Measurements from ENCODE around the gene NAP1L1.

The NAP1L1 gene

GRCh38 chr12:76084863-76085519 is 506 bp upstream of the NAP1L1 start:
- Histone ChIP-seq H3K4me2 (peak overlapping the region; percentile 78), H3K27me3 (no peaks in the 10 kb centered on the region), H3K4me1 (peaks cover 55% of the 10 kb centered on the region), H3K36me3 (peaks cover 16% of the 10 kb centered on the region), H3K27ac (peak overlapping the region; percentile 98), H3K9ac (peak overlapping the region; percentile 98), H3K9me3 (peaks cover under 1% of the 10 kb centered on the region; the same call in 1 of the 2 replicates), H4K20me1 (peaks cover 44% of the 10 kb centered on the region), H3K4me3 (peak overlapping the region; percentile 96)
- TF ChIP-seq Cebpa-rat (IDR thresholded peaks at IDR 0.05), result no peak

GRCh38 chr12:76083246-76083903 is 1.1 kb downstream of the NAP1L1 start:
- peaks cover 60% of the 10 kb centered on the region for H4K20me1 ChIP-seq
- peak overlapping the region; percentile 98 for H3K9ac ChIP-seq
- H3K4me3 ChIP-seq, result peak overlapping the region; percentile 96
- TF ChIP-seq Cebpa-rat (IDR thresholded peaks at IDR 0.05), result no peak
- peak overlapping the region; percentile 95 for H3K4me2 ChIP-seq
- peaks cover 60% of the 10 kb centered on the region for H3K4me1 ChIP-seq
- peak overlapping the region; percentile 98 for H3K27ac ChIP-seq
- H3K9me3 ChIP-seq, result peaks cover 13% of the 10 kb centered on the region
- H3K27me3 ChIP-seq, result no peaks in the 10 kb centered on the region
- H3K36me3 ChIP-seq, result peaks cover 31% of the 10 kb centered on the region

GRCh38 chr12:76081909-76082308 is 2.6 kb downstream of the NAP1L1 start:
- H3K4me2 ChIP-seq, result peak overlapping the region; percentile 95
- peak overlapping the region; percentile 96 for H3K4me3 ChIP-seq
- peaks cover 54% of the 10 kb centered on the region for H3K4me1 ChIP-seq
- H4K20me1 ChIP-seq, result peaks cover 75% of the 10 kb centered on the region
- H3K27ac ChIP-seq, result no peak overlapping the region
- H3K27me3 ChIP-seq, result no peaks in the 10 kb centered on the region
- peak overlapping the region; percentile 98; the same call in 1 of the 2 replicates for H3K9ac ChIP-seq
- H3K9me3 ChIP-seq, result peaks cover 13% of the 10 kb centered on the region
- peaks cover 39% of the 10 kb centered on the region for H3K36me3 ChIP-seq
- no peak for TF ChIP-seq Cebpa-rat (IDR thresholded peaks at IDR 0.05)

- no peak overlapping the region for H3K4me3 ChIP-seq
- H3K27me3 ChIP-seq, result no peaks in the 10 kb centered on the region
- peaks cover 85% of the 10 kb centered on the region for H4K20me1 ChIP-seq
- TF ChIP-seq Cebpa-rat (IDR thresholded peaks at IDR 0.05), result no peak
- no peak overlapping the region for H3K9ac ChIP-seq
- H3K36me3 ChIP-seq, result peaks cover 46% of the 10 kb centered on the region
- H3K4me1 ChIP-seq, result peaks cover 46% of the 10 kb centered on the region
- H3K4me2 ChIP-seq, result peak overlapping the region; percentile 95
- no peak overlapping the region for H3K27ac ChIP-seq
- peaks cover 13% of the 10 kb centered on the region for H3K9me3 ChIP-seq
These were observed 3.6 kb downstream of the NAP1L1 start for GRCh38 chr12:76080729-76081415.

- no peaks in the 10 kb centered on the region for H3K27me3 ChIP-seq
- no peak overlapping the region for H3K4me3 ChIP-seq
- H4K20me1 ChIP-seq, result peaks cover 92% of the 10 kb centered on the region
- peaks cover 13% of the 10 kb centered on the region for H3K9me3 ChIP-seq
- no peak overlapping the region for H3K27ac ChIP-seq
- TF ChIP-seq Cebpa-rat (IDR thresholded peaks at IDR 0.05), result no peak
- H3K36me3 ChIP-seq, result peaks cover 50% of the 10 kb centered on the region
- H3K4me1 ChIP-seq, result peaks cover 47% of the 10 kb centered on the region
- no peak overlapping the region for H3K9ac ChIP-seq
- H3K4me2 ChIP-seq, result peak overlapping the region; percentile 95
These were observed 4.3 kb downstream of the NAP1L1 start for GRCh38 chr12:76080017-76080728.

- H3K27ac ChIP-seq, result no peak overlapping the region
- peaks cover 56% of the 10 kb centered on the region for H3K4me1 ChIP-seq
- H3K4me2 ChIP-seq, result peak overlapping the region; percentile 12; the same call in 1 of the 2 replicates
- H3K9me3 ChIP-seq, result peaks cover 13% of the 10 kb centered on the region
- H3K36me3 ChIP-seq, result peaks cover 59% of the 10 kb centered on the region
- no peak overlapping the region for H3K4me3 ChIP-seq
- H4K20me1 ChIP-seq, result peaks cover 100% of the 10 kb centered on the region
- no peak for TF ChIP-seq Cebpa-rat (IDR thresholded peaks at IDR 0.05)
- H3K9ac ChIP-seq, result no peak overlapping the region
- H3K27me3 ChIP-seq, result no peaks in the 10 kb centered on the region
These were observed 5.7 kb downstream of the NAP1L1 start for GRCh38 chr12:76078748-76079147.

GRCh38 chr12:76075448-76075847 is 9.0 kb downstream of the NAP1L1 start:
- no peak for TF ChIP-seq Cebpa-rat (IDR thresholded peaks at IDR 0.05)
- H4K20me1 ChIP-seq, result peaks cover 100% of the 10 kb centered on the region
- H3K36me3 ChIP-seq, result peaks cover 79% of the 10 kb centered on the region
- peaks cover 13% of the 10 kb centered on the region for H3K9me3 ChIP-seq
- no peak overlapping the region for H3K4me3 ChIP-seq
- H3K4me1 ChIP-seq, result peaks cover 30% of the 10 kb centered on the region
- H3K4me2 ChIP-seq, result peak overlapping the region; percentile 11; the same call in 1 of the 2 replicates
- no peaks in the 10 kb centered on the region for H3K27me3 ChIP-seq
- no peak overlapping the region for H3K27ac ChIP-seq
- H3K9ac ChIP-seq, result no peak overlapping the region

GRCh38 chr12:76074701-76075336 is 9.7 kb downstream of the NAP1L1 start:
- H3K27ac ChIP-seq, result no peak overlapping the region
- no peak overlapping the region for H3K4me3 ChIP-seq
- H3K36me3 ChIP-seq, result peaks cover 79% of the 10 kb centered on the region
- no peak for TF ChIP-seq Cebpa-rat (IDR thresholded peaks at IDR 0.05)
- H3K9ac ChIP-seq, result no peak overlapping the region
- 0 out of 2 replicates have a peak overlapping the region, but pooled peaks have one; percentile 17 for H3K4me2 ChIP-seq
- no peaks in the 10 kb centered on the region for H3K27me3 ChIP-seq
- peaks cover 100% of the 10 kb centered on the region for H4K20me1 ChIP-seq
- H3K9me3 ChIP-seq, result peaks cover 14% of the 10 kb centered on the region
- H3K4me1 ChIP-seq, result peaks cover 23% of the 10 kb centered on the region

- no peak overlapping the region for H3K4me2 ChIP-seq
- peaks cover 8% of the 10 kb centered on the region; the same call in 1 of the 2 replicates for H3K9me3 ChIP-seq
- no peak overlapping the region for H3K4me3 ChIP-seq
- H3K9ac ChIP-seq, result no peak overlapping the region
- peaks cover 21% of the 10 kb centered on the region; the same call in 1 of the 2 replicates for H3K4me1 ChIP-seq
- no peak overlapping the region for H3K27ac ChIP-seq
- no peak for TF ChIP-seq Cebpa-rat (IDR thresholded peaks at IDR 0.05)
- no peaks in the 10 kb centered on the region for H3K27me3 ChIP-seq
- H3K36me3 ChIP-seq, result peaks cover 78% of the 10 kb centered on the region
- H4K20me1 ChIP-seq, result peaks cover 100% of the 10 kb centered on the region
These were observed 10.9 kb downstream of the NAP1L1 start for GRCh38 chr12:76073561-76073960.
